ENCODE measurements around the gene ZDHHC11B.
"Not testable (repeated sequence)": the region's sequence is repeated elsewhere in the genome, so short reads cannot be mapped to it uniquely, and the experiment has no call there.

The ZDHHC11B gene

DNA sequence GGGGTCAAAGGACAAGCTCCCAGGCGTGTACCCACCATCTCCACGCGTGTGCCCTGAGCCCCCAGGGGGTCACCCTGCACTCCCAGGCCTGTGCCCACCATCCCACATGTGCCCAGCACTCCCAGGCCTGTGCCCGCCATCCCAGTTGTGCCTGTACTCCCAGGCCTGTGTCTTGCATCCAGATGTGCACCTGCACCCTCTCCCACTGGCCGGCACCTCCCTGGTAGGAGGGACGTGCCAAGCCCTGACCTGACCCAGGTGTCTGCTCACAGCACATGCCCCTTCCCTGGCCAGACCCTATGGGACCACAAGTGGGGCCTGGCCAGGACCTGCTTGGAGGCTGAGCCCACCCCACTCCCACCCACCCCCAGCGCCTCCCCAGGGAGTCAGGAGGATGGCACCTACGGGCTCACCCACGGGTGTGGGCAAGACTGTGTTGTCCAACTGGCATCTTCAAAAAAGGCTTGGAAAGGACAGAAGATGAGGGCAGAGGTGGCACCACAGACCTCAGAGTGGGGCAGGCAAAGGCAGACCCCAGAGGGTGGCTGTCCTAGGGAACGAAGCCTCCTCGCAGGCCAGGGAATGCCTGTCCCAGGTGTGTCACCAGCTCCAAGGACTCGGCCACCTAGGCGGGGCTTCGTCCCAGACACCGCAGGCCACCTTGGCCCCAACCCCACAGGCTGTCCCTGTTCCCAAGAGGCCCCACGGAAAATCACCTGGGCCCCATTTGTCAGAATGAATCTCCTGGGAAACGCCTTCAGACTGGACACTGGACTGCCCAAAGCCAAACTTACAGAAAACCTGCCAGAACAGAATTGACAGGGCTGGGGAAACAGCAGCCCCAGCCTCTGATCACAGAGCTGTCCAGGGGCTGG is 103.0 kb downstream of the ZDHHC11B start:
- not testable (repeated sequence) for H3K9me3 ChIP-seq (ENCODE audit: control insufficient read depth in 2 of 2, low read length in 2 of 2); H3K27ac ChIP-seq (ENCODE audit: low read length); H3K9ac ChIP-seq (ENCODE audit: low read length in 2 of 2); H3K4me3 ChIP-seq (ENCODE audit: low read length in 2 of 2); H3K36me3 ChIP-seq (ENCODE audit: control insufficient read depth in 2 of 2, insufficient read depth in 2 of 2, low read length in 2 of 2); H3K27me3 ChIP-seq (ENCODE audit: control insufficient read depth in 1 of 2, insufficient read depth in 2 of 2, low read length in 2 of 2)
- H3K4me1 ChIP-seq (ENCODE audit: control insufficient read depth, insufficient read depth, low read length), result peaks cover 46% of the 10 kb centered on the region

DNA sequence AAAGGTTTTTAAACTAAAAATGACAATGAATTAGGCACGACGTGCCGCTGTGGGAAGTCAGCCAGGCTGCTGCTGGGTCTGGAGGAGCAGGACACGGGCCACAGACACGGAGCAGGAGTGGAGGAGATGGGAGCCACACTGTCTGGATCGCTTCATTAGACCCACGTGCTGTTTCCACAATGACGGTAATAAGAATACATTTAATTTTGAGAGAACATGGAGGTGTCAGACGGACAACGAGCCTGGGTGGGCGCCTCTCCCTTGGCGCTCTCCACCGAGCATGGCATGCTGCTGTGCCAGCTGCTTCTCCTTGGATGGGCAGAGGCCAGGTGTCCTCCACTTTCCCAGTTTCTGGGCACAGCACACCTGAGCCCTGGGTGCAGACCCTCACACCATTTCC is 103.7 kb downstream of the ZDHHC11B start:
- H3K9ac ChIP-seq (ENCODE audit: low read length in 2 of 2); H3K27me3 ChIP-seq (ENCODE audit: control insufficient read depth in 1 of 2, insufficient read depth in 2 of 2, low read length in 2 of 2); H3K27ac ChIP-seq (ENCODE audit: low read length); H3K4me3 ChIP-seq (ENCODE audit: low read length in 2 of 2); H3K9me3 ChIP-seq (ENCODE audit: control insufficient read depth in 2 of 2, low read length in 2 of 2); H3K36me3 ChIP-seq (ENCODE audit: control insufficient read depth in 2 of 2, insufficient read depth in 2 of 2, low read length in 2 of 2): not testable (repeated sequence)
- H3K4me1 ChIP-seq (ENCODE audit: control insufficient read depth, insufficient read depth, low read length), result peaks cover 53% of the 10 kb centered on the region

DNA sequence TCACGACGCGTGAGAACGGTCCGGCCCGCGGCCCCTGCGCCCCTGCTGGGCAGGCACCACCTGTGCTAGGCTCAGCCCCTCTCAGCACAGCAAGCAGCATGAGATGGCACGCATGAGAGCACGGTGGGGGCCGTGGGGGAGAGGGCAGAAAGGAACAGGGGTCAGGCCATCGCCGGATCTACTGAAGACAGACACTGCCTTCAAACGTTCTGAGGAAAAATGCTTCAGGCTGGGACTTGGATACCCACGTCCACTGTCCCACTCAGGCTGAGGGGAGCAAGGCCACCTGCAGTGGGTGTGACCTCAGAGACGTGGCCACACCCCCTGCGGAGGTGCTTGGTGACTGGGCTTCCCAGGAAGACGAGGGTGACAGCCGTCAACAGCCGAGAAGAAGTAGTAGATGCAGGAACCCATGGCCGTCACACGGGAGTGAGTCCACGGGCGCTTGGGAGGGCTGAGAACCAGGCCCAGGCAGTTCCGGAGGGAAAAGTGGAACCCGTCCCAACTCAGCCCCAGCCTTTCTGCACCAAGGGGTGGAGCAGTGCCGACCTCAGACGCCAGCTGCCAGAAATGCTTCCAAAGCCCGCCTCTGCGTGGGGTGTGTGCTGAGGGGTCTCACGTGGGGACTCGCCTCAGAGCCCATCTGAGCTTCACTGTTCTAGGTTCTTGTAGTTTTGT is 104.3 kb downstream of the ZDHHC11B start:
- not testable (repeated sequence) for H3K36me3 ChIP-seq (ENCODE audit: control insufficient read depth in 2 of 2, insufficient read depth in 2 of 2, low read length in 2 of 2); H3K9me3 ChIP-seq (ENCODE audit: control insufficient read depth in 2 of 2, low read length in 2 of 2); H3K27ac ChIP-seq (ENCODE audit: low read length); H3K4me3 ChIP-seq (ENCODE audit: low read length in 2 of 2); H3K9ac ChIP-seq (ENCODE audit: low read length in 2 of 2); H3K27me3 ChIP-seq (ENCODE audit: control insufficient read depth in 1 of 2, insufficient read depth in 2 of 2, low read length in 2 of 2)
- H3K4me1 ChIP-seq (ENCODE audit: control insufficient read depth, insufficient read depth, low read length), result peaks cover 53% of the 10 kb centered on the region

DNA sequence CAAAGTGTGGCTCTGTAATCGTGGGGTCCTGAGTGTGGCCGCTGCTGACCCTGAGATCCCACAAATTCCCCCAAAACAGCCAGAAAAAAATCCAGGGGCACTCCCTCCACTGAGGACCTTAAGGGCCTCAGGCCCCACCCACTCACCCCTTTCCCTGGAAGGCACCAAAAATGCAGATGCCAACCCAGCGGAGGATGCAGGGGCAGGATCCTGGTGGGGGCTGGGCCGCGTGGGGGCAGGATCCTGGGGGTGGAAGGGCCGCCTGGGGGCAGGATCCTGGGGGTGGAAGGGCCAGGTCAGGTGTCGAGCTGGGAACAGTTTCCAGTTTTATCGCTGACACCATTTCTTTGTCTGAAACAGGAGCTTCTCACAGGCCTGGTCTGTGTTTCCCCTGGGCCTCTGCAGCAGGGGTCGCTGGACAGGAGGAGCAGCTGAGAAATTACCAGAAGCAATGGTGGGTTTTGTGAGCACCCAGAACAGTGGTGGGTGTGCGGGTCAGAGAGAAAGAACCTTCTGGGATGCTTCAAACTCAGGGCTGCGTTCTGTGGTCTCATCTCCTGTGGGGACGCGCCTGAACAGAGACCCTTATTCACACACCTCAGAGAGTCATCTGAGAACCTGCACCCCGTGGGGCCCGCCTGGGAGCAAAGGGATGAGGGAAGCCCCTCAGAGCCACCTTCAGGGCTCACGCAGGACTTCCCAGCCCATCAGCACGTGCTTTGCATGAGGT is 105.2 kb downstream of the ZDHHC11B start:
- H3K9ac ChIP-seq (ENCODE audit: low read length in 2 of 2), result not testable (repeated sequence)

DNA sequence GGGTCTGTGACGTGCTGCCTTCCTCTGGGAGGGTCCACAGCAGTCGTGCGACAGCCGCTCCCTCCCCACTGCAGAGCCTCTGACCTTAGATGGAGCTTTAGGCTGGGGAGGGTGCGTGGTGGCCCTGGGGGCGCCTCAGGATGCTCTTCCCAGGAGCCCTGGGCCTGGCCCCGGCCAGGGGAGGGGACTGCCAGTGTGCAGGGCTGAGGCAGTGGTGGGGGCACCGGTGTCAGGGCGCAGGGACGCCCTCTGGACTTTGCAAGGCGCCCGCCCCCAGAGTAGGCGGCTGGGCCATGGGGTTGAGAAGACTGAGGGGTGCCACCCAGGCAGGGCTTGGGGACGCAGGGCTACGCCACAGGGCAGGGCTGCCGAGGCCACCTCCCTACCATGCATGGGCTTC is 106.0 kb downstream of the ZDHHC11B start:
- H3K27ac ChIP-seq (ENCODE audit: low read length); H3K9ac ChIP-seq (ENCODE audit: low read length in 2 of 2); H3K4me3 ChIP-seq (ENCODE audit: low read length in 2 of 2); H3K36me3 ChIP-seq (ENCODE audit: control insufficient read depth in 2 of 2, insufficient read depth in 2 of 2, low read length in 2 of 2); H3K9me3 ChIP-seq (ENCODE audit: control insufficient read depth in 2 of 2, low read length in 2 of 2); H3K27me3 ChIP-seq (ENCODE audit: control insufficient read depth in 1 of 2, insufficient read depth in 2 of 2, low read length in 2 of 2): not testable (repeated sequence)
- peaks cover 55% of the 10 kb centered on the region for H3K4me1 ChIP-seq (ENCODE audit: control insufficient read depth, insufficient read depth, low read length)

More for the DNA sequence above, 105.2 kb downstream of the ZDHHC11B start:
- not testable (repeated sequence) for H3K36me3 ChIP-seq (ENCODE audit: control insufficient read depth in 2 of 2, insufficient read depth in 2 of 2, low read length in 2 of 2); H3K27me3 ChIP-seq (ENCODE audit: control insufficient read depth in 1 of 2, insufficient read depth in 2 of 2, low read length in 2 of 2); H3K9me3 ChIP-seq (ENCODE audit: control insufficient read depth in 2 of 2, low read length in 2 of 2); H3K4me3 ChIP-seq (ENCODE audit: low read length in 2 of 2); H3K27ac ChIP-seq (ENCODE audit: low read length)
- H3K4me1 ChIP-seq (ENCODE audit: control insufficient read depth, insufficient read depth, low read length), result peaks cover 55% of the 10 kb centered on the region

DNA sequence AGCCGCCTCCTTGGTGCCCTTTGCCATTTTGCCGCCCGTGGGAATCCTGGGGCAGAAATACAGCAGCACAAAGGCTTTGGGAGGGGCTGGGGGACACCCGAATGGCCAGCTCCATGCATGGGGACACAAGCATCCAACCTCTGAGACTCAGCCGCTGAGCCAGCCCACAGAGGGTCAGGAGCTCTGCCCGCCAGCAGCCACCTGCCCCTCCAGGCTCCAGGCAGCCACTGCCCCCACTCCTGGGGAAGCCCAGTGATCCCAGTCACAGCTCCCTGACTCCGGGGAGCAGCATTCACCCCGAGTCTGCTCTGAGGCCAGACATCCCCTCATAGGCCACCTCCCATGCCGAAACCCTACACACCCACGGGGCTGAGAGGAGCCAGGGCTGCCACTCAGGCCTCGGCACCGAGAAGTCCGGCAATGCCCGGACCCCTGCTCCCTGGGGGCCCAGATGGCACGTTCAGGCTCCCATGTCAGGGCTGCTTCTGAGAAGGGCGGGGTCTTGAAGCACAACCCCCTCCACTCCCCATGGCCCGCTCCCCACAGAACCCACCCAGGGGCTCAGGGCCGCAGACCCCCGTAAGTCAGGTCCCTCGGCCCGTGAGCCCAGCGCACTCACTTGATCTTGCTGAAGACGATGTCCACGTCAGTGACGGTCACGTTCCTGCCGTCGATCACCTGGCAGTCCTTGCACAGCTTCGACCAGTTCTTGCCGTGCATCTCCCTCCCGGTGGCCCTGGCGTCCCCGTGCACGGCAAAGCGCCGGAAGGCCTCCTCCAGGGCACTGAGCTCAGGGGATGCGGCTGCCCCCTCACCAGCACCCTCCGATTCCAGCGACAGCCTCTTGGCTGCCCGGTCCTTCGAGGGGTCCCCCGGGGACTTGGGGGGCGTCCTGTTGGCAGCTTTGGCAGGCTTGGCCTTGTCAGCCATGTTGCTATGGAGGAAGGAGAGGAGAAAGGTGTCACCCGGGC is 107.1 kb downstream of the ZDHHC11B start:
- H3K4me1 ChIP-seq (ENCODE audit: control insufficient read depth, insufficient read depth, low read length), result peaks cover 61% of the 10 kb centered on the region
- no peaks in the 10 kb centered on the region for H3K27me3 ChIP-seq (ENCODE audit: control insufficient read depth in 1 of 2, insufficient read depth in 2 of 2, low read length in 2 of 2)
- H3K9ac ChIP-seq (ENCODE audit: low read length in 2 of 2), result no peak overlapping the region
- H3K9me3 ChIP-seq (ENCODE audit: control insufficient read depth in 2 of 2, low read length in 2 of 2), result no peaks in the 10 kb centered on the region
- peaks cover 5% of the 10 kb centered on the region in 2 donors for H3K36me3 ChIP-seq (ENCODE audit: control insufficient read depth in 2 of 2, insufficient read depth in 2 of 2, low read length in 2 of 2)
- no peak overlapping the region for H3K27ac ChIP-seq (ENCODE audit: low read length)
- H3K4me3 ChIP-seq (ENCODE audit: low read length in 2 of 2), result no peak overlapping the region

DNA sequence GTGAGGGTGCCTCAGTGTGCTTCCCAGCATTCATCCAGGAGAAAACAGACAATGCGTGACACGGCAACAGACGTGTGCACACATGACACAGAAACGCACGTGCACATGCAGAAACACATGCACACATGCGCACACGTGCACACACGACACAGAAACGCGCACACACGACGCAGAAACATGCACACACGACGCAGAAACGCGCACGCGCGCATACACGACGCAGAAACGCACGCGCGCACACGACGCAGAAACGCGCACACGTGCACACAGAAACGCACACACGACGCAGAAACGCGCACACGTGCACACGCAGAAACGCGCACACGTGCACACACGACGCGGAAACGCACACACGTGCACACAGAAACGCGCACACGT is 107.8 kb downstream of the ZDHHC11B start:
- Histone ChIP-seq H3K9me3 (ENCODE audit: control insufficient read depth in 2 of 2, low read length in 2 of 2) (no peaks in the 10 kb centered on the region), H3K27ac (ENCODE audit: low read length) (no peak overlapping the region), H3K4me1 (ENCODE audit: control insufficient read depth, insufficient read depth, low read length) (peaks cover 68% of the 10 kb centered on the region), H3K9ac (ENCODE audit: low read length in 2 of 2) (no peak overlapping the region), H3K4me3 (ENCODE audit: low read length in 2 of 2) (no peak overlapping the region), H3K36me3 (ENCODE audit: control insufficient read depth in 2 of 2, insufficient read depth in 2 of 2, low read length in 2 of 2) (peaks cover 5% of the 10 kb centered on the region in 2 donors), H3K27me3 (ENCODE audit: control insufficient read depth in 1 of 2, insufficient read depth in 2 of 2, low read length in 2 of 2) (no peaks in the 10 kb centered on the region)

DNA sequence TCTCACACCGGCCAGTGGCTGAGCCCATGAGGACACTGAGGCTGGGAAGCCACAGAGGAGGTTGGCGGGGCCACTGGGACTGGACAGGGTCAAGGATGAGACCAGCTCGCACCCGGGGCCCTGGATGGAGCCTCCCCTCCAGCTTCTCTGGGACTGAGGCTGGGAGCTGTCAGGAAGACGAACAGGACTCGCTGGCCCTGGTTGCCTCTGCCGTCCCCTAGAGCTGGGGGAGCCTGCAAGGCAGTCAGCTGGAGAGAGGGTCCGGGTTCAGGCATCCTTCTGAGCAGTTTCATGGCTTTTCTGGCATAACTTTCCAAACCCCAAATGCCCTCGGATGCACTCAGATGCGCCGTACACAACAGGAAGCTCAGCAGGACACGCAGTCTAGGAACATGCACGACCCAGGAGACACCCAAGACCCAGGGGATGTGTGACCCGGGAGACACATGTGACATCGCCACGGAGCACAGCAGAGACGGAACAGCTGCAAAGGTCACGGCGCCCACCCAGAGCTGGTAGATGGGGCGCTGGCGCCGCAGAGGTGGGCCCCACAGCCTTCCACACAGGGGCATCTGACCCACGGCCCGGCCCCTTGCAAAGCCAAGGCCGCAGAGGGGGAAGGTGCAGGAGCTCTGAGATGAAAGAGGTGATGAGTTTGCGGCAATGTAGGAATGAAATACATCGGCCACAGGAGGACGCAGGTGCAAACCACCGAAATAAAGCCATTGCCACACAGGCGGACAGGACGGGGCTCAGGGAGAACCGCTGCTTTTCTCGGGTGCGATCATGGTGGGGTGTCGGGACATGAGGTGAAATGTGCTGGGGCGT is 108.4 kb downstream of the ZDHHC11B start:
- Histone ChIP-seq H3K27me3 (ENCODE audit: control insufficient read depth in 1 of 2, insufficient read depth in 2 of 2, low read length in 2 of 2) (no peaks in the 10 kb centered on the region), H3K9ac (ENCODE audit: low read length in 2 of 2) (no peak overlapping the region), H3K27ac (ENCODE audit: low read length) (no peak overlapping the region), H3K4me3 (ENCODE audit: low read length in 2 of 2) (no peak overlapping the region), H3K36me3 (ENCODE audit: control insufficient read depth in 2 of 2, insufficient read depth in 2 of 2, low read length in 2 of 2) (peaks cover 5% of the 10 kb centered on the region in 2 donors), H3K4me1 (ENCODE audit: control insufficient read depth, insufficient read depth, low read length) (peaks cover 72% of the 10 kb centered on the region), H3K9me3 (ENCODE audit: control insufficient read depth in 2 of 2, low read length in 2 of 2) (no peaks in the 10 kb centered on the region)

DNA sequence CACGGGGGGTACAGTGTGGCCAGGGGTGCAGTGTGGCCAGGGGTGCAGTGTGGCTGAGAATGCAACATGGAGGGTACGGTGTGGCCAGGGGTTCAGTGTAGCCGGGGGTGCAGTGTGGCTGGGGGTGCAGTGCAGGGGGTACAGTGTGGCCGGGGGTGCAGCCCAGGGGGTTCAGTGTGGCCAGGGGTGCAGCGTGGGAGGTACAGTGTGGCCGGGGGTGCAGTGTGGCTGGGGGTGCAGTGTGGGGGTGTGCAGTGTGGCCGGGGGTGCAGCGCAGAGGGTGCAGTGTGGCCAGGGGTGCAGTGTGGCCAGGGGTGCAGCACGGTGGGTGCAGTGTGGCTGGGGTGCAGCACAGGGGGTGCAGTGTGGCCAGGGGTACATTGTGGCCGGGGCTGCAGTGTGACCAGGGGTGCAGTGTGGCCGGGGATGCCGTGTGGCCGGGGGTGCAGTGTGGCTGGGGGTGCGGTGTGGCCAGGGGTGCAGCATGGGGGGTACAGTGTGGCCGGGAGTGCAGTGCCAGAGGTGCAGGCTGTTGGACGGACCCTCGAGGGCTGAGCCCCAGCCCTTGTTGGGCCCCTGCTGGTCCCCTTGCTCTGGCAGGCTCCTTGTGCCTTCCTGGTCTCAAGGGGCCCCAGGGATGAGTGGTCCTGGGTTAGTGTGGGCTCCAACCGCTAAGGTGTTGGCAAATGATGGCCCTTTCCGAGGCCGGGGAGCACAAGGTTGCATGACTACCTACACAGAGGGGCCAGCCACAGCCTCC is 109.2 kb downstream of the ZDHHC11B start:
- Histone ChIP-seq H3K36me3 (ENCODE audit: control insufficient read depth in 2 of 2, insufficient read depth in 2 of 2, low read length in 2 of 2) (peaks cover 5% of the 10 kb centered on the region in 2 donors), H3K4me1 (ENCODE audit: control insufficient read depth, insufficient read depth, low read length) (peaks cover 74% of the 10 kb centered on the region), H3K4me3 (ENCODE audit: low read length in 2 of 2) (no peak overlapping the region), H3K9me3 (ENCODE audit: control insufficient read depth in 2 of 2, low read length in 2 of 2) (no peaks in the 10 kb centered on the region), H3K27me3 (ENCODE audit: control insufficient read depth in 1 of 2, insufficient read depth in 2 of 2, low read length in 2 of 2) (no peaks in the 10 kb centered on the region), H3K9ac (ENCODE audit: low read length in 2 of 2) (no peak overlapping the region), H3K27ac (ENCODE audit: low read length) (peak overlapping the region; percentile 66)

Measured in stomach smooth muscle (tissue), 2 donors.